T-helper 22 cell (primary cell): ENCODE data around the gene HOXB9.

Experiments
- DNase-seq: peaks from one replicate; pipeline ENCODE4 v3.0.0-alpha.2; 2020; ENCODE audit warnings: low read depth

Gene HOXB9

GRCh38 chr17:48624118-48624517 is 2.0 kb downstream of the HOXB9 start:
- no peak for DNase-seq

GRCh38 chr17:48623583-48623982 is 2.6 kb downstream of the HOXB9 start:
- no peak for DNase-seq

GRCh38 chr17:48622857-48623256 is 3.3 kb downstream of the HOXB9 start:
- DNase-seq = no peak

- no peak for DNase-seq
Measured at GRCh38 chr17:48621410-48622392, 4.5 kb downstream of the HOXB9 start.

GRCh38 chr17:48620461-48621139 is 5.6 kb downstream of the HOXB9 start:
- DNase-seq = no peak

GRCh38 chr17:48619826-48620449 is 6.2 kb downstream of the HOXB9 start:
- DNase-seq = no peak

- peak; percentile 55 for DNase-seq
Measured at GRCh38 chr17:48618256-48618896, 7.8 kb downstream of the HOXB9 start.

GRCh38 chr17:48617471-48618255 is 8.5 kb downstream of the HOXB9 start:
- DNase-seq = no peak

- DNase-seq = no peak
Measured at GRCh38 chr17:48616717-48617470, 9.3 kb downstream of the HOXB9 start.

- no peak for DNase-seq
Measured at GRCh38 chr17:48615963-48616716, 10.0 kb downstream of the HOXB9 start.

- DNase-seq = no peak
Measured at GRCh38 chr17:48615047-48615962, 10.9 kb downstream of the HOXB9 start, which contains the start of gene HOXB8. HOXB8 (minus strand) TSS chr17:48615292; CDS start chr17:48614704, 588 bp downstream.

- no peak for DNase-seq
Measured at GRCh38 chr17:48613862-48614694, 12.1 kb downstream of the HOXB9 start.

- DNase-seq = no peak
Measured at GRCh38 chr17:48612854-48613691, 13.1 kb downstream of the HOXB9 start.

GRCh38 chr17:48612456-48612853 is 13.7 kb downstream of the HOXB9 start:
- no peak for DNase-seq

GRCh38 chr17:48611681-48612455 is 14.3 kb downstream of the HOXB9 start:
- no peak for DNase-seq

- no peak for DNase-seq
Measured at GRCh38 chr17:48611213-48611612, 14.9 kb downstream of the HOXB9 start.
